ENCODE data around the gene CTNNA2.

CTNNA2 gene

GRCh38 chr2:80280598-80280997, 767.7 kb downstream of the CTNNA2 start:
- no peaks in the 10 kb centered on the region for H3K36me3 ChIP-seq (ENCODE audit: control insufficient read depth, insufficient read depth, low read length)

GRCh38 chr2:80281049-80281448, 768.2 kb downstream of the CTNNA2 start:
- no peak for TF ChIP-seq CTCF (IDR thresholded peaks at IDR 0.05)
- Histone ChIP-seq H3K9ac (no peak overlapping the region), H3K4me1 (no peaks in the 10 kb centered on the region), H3K27ac (no peak overlapping the region), H3K27me3 (ENCODE audit: control insufficient read depth, insufficient read depth, low read length) (no peaks in the 10 kb centered on the region), H3K4me2 (ENCODE audit: low read length) (no peak overlapping the region), H2AFZ (no peak overlapping the region), H3K79me2 (no peaks in the 10 kb centered on the region), H3K9me3 (ENCODE audit: control insufficient read depth, low read length) (no peaks in the 10 kb centered on the region), H3K36me3 (ENCODE audit: control insufficient read depth, insufficient read depth, low read length) (no peaks in the 10 kb centered on the region), H3K4me3 (ENCODE audit: low read depth, low read length) (no peak overlapping the region)

More at GRCh38 chr2:80280598-80280997, 767.7 kb downstream of the CTNNA2 start:
- H3K27ac ChIP-seq = no peak overlapping the region
- H3K9me3 ChIP-seq (ENCODE audit: control insufficient read depth, low read length) = no peaks in the 10 kb centered on the region
- no peak overlapping the region for H3K4me3 ChIP-seq (ENCODE audit: low read depth, low read length)
- TF ChIP-seq CTCF (IDR thresholded peaks at IDR 0.05) = no peak
- no peaks in the 10 kb centered on the region for H3K79me2 ChIP-seq
- H3K27me3 ChIP-seq (ENCODE audit: control insufficient read depth, insufficient read depth, low read length) = no peaks in the 10 kb centered on the region
- H3K9ac ChIP-seq = no peak overlapping the region
- H3K4me2 ChIP-seq (ENCODE audit: low read length) = no peak overlapping the region
- no peak overlapping the region for H2AFZ ChIP-seq
- H3K4me1 ChIP-seq = no peaks in the 10 kb centered on the region

GRCh38 chr2:80288576-80288975, 775.7 kb downstream of the CTNNA2 start:
- Histone ChIP-seq H3K27me3 (ENCODE audit: control insufficient read depth, insufficient read depth, low read length) (no peaks in the 10 kb centered on the region), H3K9me3 (ENCODE audit: control insufficient read depth, low read length) (no peaks in the 10 kb centered on the region), H3K27ac (no peak overlapping the region), H3K79me2 (no peaks in the 10 kb centered on the region), H3K36me3 (ENCODE audit: control insufficient read depth, insufficient read depth, low read length) (no peaks in the 10 kb centered on the region), H3K4me3 (ENCODE audit: low read depth, low read length) (no peak overlapping the region), H3K4me1 (no peaks in the 10 kb centered on the region), H3K4me2 (ENCODE audit: low read length) (no peak overlapping the region), H2AFZ (no peak overlapping the region), H3K9ac (no peak overlapping the region)
- TF ChIP-seq CTCF (IDR thresholded peaks at IDR 0.05) = no peak

GRCh38 chr2:80291656-80292055, 778.8 kb downstream of the CTNNA2 start:
- Histone ChIP-seq H3K4me3 (ENCODE audit: low read depth, low read length) (no peak overlapping the region), H3K36me3 (ENCODE audit: control insufficient read depth, insufficient read depth, low read length) (no peaks in the 10 kb centered on the region), H3K9ac (no peak overlapping the region), H3K79me2 (no peaks in the 10 kb centered on the region), H3K27ac (no peak overlapping the region), H2AFZ (no peak overlapping the region), H3K9me3 (ENCODE audit: control insufficient read depth, low read length) (no peaks in the 10 kb centered on the region), H3K4me1 (no peaks in the 10 kb centered on the region), H3K4me2 (ENCODE audit: low read length) (no peak overlapping the region), H3K27me3 (ENCODE audit: control insufficient read depth, insufficient read depth, low read length) (no peaks in the 10 kb centered on the region)
- TF ChIP-seq CTCF (IDR thresholded peaks at IDR 0.05) = no peak

- H3K4me1 ChIP-seq = no peaks in the 10 kb centered on the region
- no peak overlapping the region for H3K9ac ChIP-seq
- no peaks in the 10 kb centered on the region for H3K36me3 ChIP-seq (ENCODE audit: control insufficient read depth, insufficient read depth, low read length)
- no peak overlapping the region for H3K27ac ChIP-seq
- no peaks in the 10 kb centered on the region for H3K9me3 ChIP-seq (ENCODE audit: control insufficient read depth, low read length)
- H3K4me2 ChIP-seq (ENCODE audit: low read length) = no peak overlapping the region
- no peaks in the 10 kb centered on the region for H3K27me3 ChIP-seq (ENCODE audit: control insufficient read depth, insufficient read depth, low read length)
- TF ChIP-seq CTCF (IDR thresholded peaks at IDR 0.05) = no peak
- no peak overlapping the region for H2AFZ ChIP-seq
- no peaks in the 10 kb centered on the region for H3K79me2 ChIP-seq
- H3K4me3 ChIP-seq (ENCODE audit: low read depth, low read length) = no peak overlapping the region
Measured at GRCh38 chr2:80292474-80292873, 779.6 kb downstream of the CTNNA2 start.

Measured in parathyroid adenoma (tissue), 2 donors.